Amygdala (tissue), 56 donors: ENCODE measurements around the gene PCSK1.
A peak's percentile ranks its signal among the peaks of the same experiment; 100 is the strongest.

Experiments used
- DNase-seq, 56 donors: peaks; one replicate each; lab custom pipeline; 2025; lab: John Stamatoyannopoulos, UW

The PCSK1 gene

GRCh38 chr5:96433066-96433447, at the start of gene PCSK1:
Gene PCSK1 (minus strand): TSS chr5:96433248. CDS start chr5:96433042, 206 bp downstream.
- peak in 5 of 56 donors; percentile 12 to 15 (median 14) for DNase-seq

- no peak for DNase-seq
Observed at GRCh38 chr5:96481867-96482266, 48.8 kb upstream of the PCSK1 start.

- DNase-seq = no peak
Observed at GRCh38 chr5:96481009-96481786, 48.1 kb upstream of the PCSK1 start.

- no peak for DNase-seq
Observed at GRCh38 chr5:96478983-96479382, 45.9 kb upstream of the PCSK1 start.

GRCh38 chr5:96476654-96477053, 43.6 kb upstream of the PCSK1 start:
- no peak for DNase-seq

GRCh38 chr5:96474073-96474472, 41.0 kb upstream of the PCSK1 start:
- no peak for DNase-seq

GRCh38 chr5:96473155-96473554, 40.1 kb upstream of the PCSK1 start:
- DNase-seq = no peak

- DNase-seq = no peak
Observed at GRCh38 chr5:96470785-96471184, 37.7 kb upstream of the PCSK1 start.

- DNase-seq = no peak
Observed at GRCh38 chr5:96468956-96469355, 35.9 kb upstream of the PCSK1 start.

GRCh38 chr5:96463091-96463490, 30.0 kb upstream of the PCSK1 start:
- DNase-seq = no peak

GRCh38 chr5:96459313-96460121, 26.5 kb upstream of the PCSK1 start:
- DNase-seq = no peak

GRCh38 chr5:96458176-96458575, 25.1 kb upstream of the PCSK1 start:
- no peak for DNase-seq

GRCh38 chr5:96455789-96456188, 22.7 kb upstream of the PCSK1 start:
- DNase-seq = no peak

GRCh38 chr5:96453394-96453793, 20.3 kb upstream of the PCSK1 start:
- no peak for DNase-seq

- no peak for DNase-seq
Observed at GRCh38 chr5:96447949-96448348, 14.9 kb upstream of the PCSK1 start.

GRCh38 chr5:96440185-96440538, 7.1 kb upstream of the PCSK1 start:
- DNase-seq = no peak

GRCh38 chr5:96439477-96440184, 6.6 kb upstream of the PCSK1 start:
- no peak for DNase-seq

- peak in 23 of 56 donors; percentile 3 to 42 (median 12) for DNase-seq
Observed at GRCh38 chr5:96434201-96434645, 1.2 kb upstream of the PCSK1 start.

- peak in 7 of 56 donors; percentile 6 to 40 (median 22) for DNase-seq
Observed at GRCh38 chr5:96432216-96433065, 607 bp downstream of the PCSK1 start.
